ENCODE data around the gene SEMA3B. TPM values are rescaled to one million over a fixed set of nuclear protein-coding genes. Genes with fewer than 3 reads are reported as not detected.
A peak's percentile ranks its signal among the peaks of the same experiment; 100 is the strongest.

The SEMA3B gene
- polyA plus RNA-seq, 3 donors: 0.56 TPM; not detected in 2

GRCh38 chr3:50323092-50323600, 54.2 kb downstream of the SEMA3B start:
- WGBS (ENCODE audit: insufficient coverage): 24% methylated on average over 4 of the region's 4 CpGs

GRCh38 chr3:50323614-50324199, 54.8 kb downstream of the SEMA3B start:
- Histone ChIP-seq H3K4me3 (replicated peaks in 1 of 3; ENCODE audit: low read depth in 2 of 3, low read length in 3 of 3) (peak overlapping the region in 1 of 3 experiments; percentile 90), H3K79me2 (ENCODE audit: insufficient read depth, low read length) (peaks cover 37% of the 10 kb centered on the region), H3K4me2 (replicated peaks; ENCODE audit: extremely low read depth, low read length, poor library complexity, severe bottlenecking) (peak overlapping the region; percentile 87), H3K27ac (ENCODE audit: low read depth in 1 of 2, low read length in 2 of 2) (peak overlapping the region; percentile 77 to 97), H3K9ac (ENCODE audit: insufficient read depth, low read length, poor library complexity, severe bottlenecking) (no peak overlapping the region), H3K9me3 (replicated peaks in 1 of 2; ENCODE audit: control insufficient read depth in 1 of 2, insufficient read depth in 1 of 2, low read length in 2 of 2) (no peaks in the 10 kb centered on the region), H4K20me1 (ENCODE audit: insufficient read depth, low read length) (peaks cover 17% of the 10 kb centered on the region), H3K4me1 (ENCODE audit: control insufficient read depth in 1 of 2, insufficient read depth in 2 of 2, low read length in 2 of 2) (peaks cover 82 to 92% of the 10 kb centered on the region in 2 donors), H3K27me3 (ENCODE audit: control insufficient read depth in 2 of 2, insufficient read depth in 2 of 2, low read length in 2 of 2) (no peaks in the 10 kb centered on the region), H3K36me3 (replicated peaks in 1 of 2; ENCODE audit: control insufficient read depth in 1 of 2, insufficient read depth in 2 of 2, low read length in 2 of 2) (peaks cover 0 to 14% of the 10 kb centered on the region in 2 donors), H2AFZ (ENCODE audit: insufficient read depth, low read depth, low read length, poor library complexity, severe bottlenecking) (no peak overlapping the region)
- Mint-ChIP-seq H3K27ac (peak overlapping the region; percentile 84 to 99 (median 89)), H3K36me3 (peaks cover 9 to 33% of the 10 kb centered on the region in 2 donors), H3K27me3 (ENCODE audit: low read depth in 3 of 3) (peaks cover 0 to 4% (median 2%) of the 10 kb centered on the region in 3 donors), H3K9me3 (no peaks in the 10 kb centered on the region), H3K4me1 (peaks cover 81% of the 10 kb centered on the region), H3K4me3 (peak overlapping the region in 1 of 2 donors; percentile 75)
- WGBS (ENCODE audit: insufficient coverage): 4% methylated on average over 2 of the region's 5 CpGs
- TF ChIP-seq CTCF (IDR thresholded peaks at IDR 0.05): no peak
- intact Hi-C loops (cut with micrococcal nuclease): loop anchor here in 1 of 2 donors (2.0 kb wide), 1 partner anchor 31 kb away; the partner anchor contains the start of gene IFRD2
- peak; percentile 29 to 61 (median 59) for DNase-seq

More at GRCh38 chr3:50323092-50323600, 54.2 kb downstream of the SEMA3B start:
- Histone ChIP-seq H3K36me3 (replicated peaks in 1 of 2; ENCODE audit: control insufficient read depth in 1 of 2, insufficient read depth in 2 of 2, low read length in 2 of 2) (peaks cover 0 to 14% of the 10 kb centered on the region in 2 donors), H3K4me2 (replicated peaks; ENCODE audit: extremely low read depth, low read length, poor library complexity, severe bottlenecking) (peak overlapping the region; percentile 87), H3K79me2 (ENCODE audit: insufficient read depth, low read length) (peaks cover 42% of the 10 kb centered on the region), H2AFZ (ENCODE audit: insufficient read depth, low read depth, low read length, poor library complexity, severe bottlenecking) (no peak overlapping the region), H4K20me1 (ENCODE audit: insufficient read depth, low read length) (peaks cover 14% of the 10 kb centered on the region), H3K4me3 (replicated peaks in 1 of 3; ENCODE audit: low read depth in 2 of 3, low read length in 3 of 3) (peak overlapping the region in 1 of 3 experiments; percentile 90), H3K9me3 (replicated peaks in 1 of 2; ENCODE audit: control insufficient read depth in 1 of 2, insufficient read depth in 1 of 2, low read length in 2 of 2) (no peaks in the 10 kb centered on the region), H3K4me1 (ENCODE audit: control insufficient read depth in 1 of 2, insufficient read depth in 2 of 2, low read length in 2 of 2) (peaks cover 82 to 92% of the 10 kb centered on the region in 2 donors), H3K27ac (ENCODE audit: low read depth in 1 of 2, low read length in 2 of 2) (peak overlapping the region; percentile 77 to 97), H3K27me3 (ENCODE audit: control insufficient read depth in 2 of 2, insufficient read depth in 2 of 2, low read length in 2 of 2) (no peaks in the 10 kb centered on the region), H3K9ac (ENCODE audit: insufficient read depth, low read length, poor library complexity, severe bottlenecking) (peak overlapping the region; percentile 38)
- Mint-ChIP-seq H3K36me3 (peaks cover 9 to 33% of the 10 kb centered on the region in 2 donors), H3K9me3 (no peaks in the 10 kb centered on the region), H3K27ac (peak overlapping the region; percentile 84 to 99 (median 89)), H3K27me3 (ENCODE audit: low read depth in 3 of 3) (peaks cover 0 to 4% (median 2%) of the 10 kb centered on the region in 3 donors), H3K4me3 (peak overlapping the region; percentile 43 to 73), H3K4me1 (peaks cover 81% of the 10 kb centered on the region)
- DNase-seq: peak; percentile 47 to 73 (median 60)
- no peak for TF ChIP-seq CTCF (IDR thresholded peaks at IDR 0.05)
- intact Hi-C loops (cut with micrococcal nuclease): no loop called here

Data from CD14-positive monocyte (primary cell).